HTR-8/SVneo (cell line): ENCODE data around the gene TMEM219.
"Not testable (repeated sequence)": the region's sequence is repeated elsewhere in the genome, so short reads cannot be mapped to it uniquely, and the experiment has no call there.

Experiments
- DNase-seq: peaks from one replicate; pipeline ENCODE4 v3.0.0; 2011; ENCODE audit warnings: low spot score, mixed read lengths; ENCODE audit not compliant: insufficient read length
- FAIRE-seq: peaks from 2 replicates; lab custom pipeline; 2011; peaks lifted over from hg19 to GRCh38; lab: Jason Lieb, UNC

Gene TMEM219, protein sequence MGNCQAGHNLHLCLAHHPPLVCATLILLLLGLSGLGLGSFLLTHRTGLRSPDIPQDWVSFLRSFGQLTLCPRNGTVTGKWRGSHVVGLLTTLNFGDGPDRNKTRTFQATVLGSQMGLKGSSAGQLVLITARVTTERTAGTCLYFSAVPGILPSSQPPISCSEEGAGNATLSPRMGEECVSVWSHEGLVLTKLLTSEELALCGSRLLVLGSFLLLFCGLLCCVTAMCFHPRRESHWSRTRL

DNA sequence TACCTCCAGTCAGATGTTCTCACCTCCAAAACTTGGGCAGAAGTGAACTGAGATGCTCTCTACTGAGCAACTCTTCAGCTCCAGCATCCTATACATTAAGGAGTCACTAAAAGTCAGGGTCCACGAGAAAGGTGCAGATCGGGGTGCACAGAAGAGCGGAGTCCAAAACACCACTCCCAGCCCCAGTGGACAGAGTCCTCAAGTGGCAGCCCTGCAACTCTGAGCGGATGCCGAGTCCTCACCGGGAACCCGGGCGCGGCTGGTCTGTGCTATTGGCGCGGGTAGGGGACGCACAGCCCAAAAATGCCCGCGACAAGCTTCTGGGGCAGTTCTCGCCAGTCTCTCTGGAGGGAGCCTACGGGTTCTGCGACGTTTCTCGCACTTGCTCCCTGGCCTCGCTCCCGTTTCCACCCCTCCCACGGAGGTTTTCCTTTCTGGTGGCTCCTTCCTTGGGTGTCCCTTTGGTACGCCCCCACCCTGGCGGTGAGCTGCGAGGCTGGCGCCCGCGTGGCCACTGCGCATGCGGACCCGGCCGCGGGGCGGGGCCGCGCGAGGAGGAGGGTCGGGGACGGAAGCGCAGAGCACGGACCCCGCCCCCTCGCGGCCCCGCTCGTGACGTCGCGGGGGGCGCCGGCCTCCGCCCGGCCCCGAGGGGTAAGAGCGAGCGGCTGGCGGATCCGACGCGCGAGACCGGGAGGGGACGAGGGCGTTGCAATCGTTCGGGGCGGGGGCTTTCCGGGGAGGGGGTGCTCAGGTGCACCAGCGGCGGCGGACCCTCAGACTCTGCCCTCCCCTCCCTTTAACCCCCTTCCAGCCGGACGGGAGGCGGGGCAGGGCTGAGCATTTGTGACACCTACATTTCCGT is at the start of gene TMEM219:
TMEM219 (plus strand) TSS at position 601 of the 865 bp plus-strand sequence. CDS start 1,065 bp downstream, outside the sequence.
- FAIRE-seq (peak; percentile 44), DNase-seq (peak; percentile 96)

DNA sequence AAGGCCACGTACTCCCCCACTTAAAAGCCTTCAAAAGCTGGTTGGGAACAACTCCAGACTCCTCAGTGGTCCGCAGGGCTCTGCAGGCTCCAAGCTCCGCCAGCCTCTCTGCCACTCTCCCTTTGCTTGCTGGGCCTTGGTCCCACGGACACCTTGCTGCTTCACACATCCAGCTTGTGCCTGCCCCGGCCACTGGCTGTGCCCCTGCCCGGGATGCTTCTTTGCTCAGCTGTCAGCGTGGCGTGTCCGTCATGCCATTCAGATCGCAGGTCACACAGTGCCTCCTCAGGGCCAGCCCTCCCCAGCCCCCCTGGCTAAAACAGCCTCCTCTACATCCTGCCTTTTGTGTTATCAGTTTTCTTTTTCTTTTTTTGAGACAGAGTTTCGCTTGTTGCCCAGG is 49.8 kb upstream of the TMEM219 start:
- FAIRE-seq (no peak), DNase-seq (no peak)

DNA sequence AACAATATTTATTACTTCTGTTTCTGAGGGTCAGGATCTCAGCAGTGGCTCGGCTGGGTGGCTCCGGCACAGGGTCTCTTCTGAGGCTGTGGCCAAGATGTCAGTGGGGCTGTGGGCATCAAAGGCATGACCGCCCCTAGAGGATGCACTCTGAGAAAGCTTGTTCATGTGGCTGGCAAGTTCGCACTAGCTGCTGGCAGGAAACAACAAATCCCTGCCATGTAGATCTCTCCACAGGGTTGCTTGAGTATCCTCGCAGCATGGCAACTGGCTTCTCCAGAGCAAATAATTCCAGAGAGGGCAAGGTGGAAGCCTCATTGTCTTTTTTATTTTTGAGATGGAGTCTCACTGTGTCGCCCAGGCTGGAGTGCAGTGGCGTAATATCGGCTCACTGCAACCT is 48.4 kb upstream of the TMEM219 start:
- DNase-seq (no peak), FAIRE-seq (no peak)

DNA sequence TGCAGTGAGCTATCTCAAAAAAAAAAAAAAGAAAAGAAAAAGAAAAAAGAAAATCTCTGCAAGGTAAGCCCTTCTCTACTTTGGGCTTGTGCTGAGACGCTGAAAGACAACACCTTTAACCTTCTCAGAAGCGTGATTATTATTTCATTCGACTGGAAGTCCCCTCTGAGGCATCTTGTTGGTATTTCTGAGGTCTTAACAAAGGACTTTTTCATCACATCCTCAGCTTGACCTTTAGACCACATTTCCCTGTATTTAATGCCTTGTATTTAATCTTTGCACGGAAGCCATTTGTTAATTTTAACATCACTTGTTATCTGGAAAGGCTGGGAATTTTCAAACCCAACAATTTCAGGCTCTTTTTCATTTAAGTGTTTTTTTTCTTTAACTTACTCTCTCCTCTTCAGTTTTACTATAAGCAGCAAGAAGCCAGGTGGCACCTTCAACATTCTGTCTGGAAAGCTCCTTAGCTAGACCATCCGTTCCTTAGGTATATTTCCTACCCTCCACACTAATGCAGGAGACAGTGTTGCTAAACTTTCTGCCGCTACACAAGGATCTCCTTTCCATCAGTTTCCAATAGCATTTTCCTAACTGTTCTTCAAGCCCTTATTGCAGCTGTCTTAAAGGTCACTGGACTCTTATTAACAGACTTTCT is 46.2 kb upstream of the TMEM219 start:
- DNase-seq, result no peak
- no peak for FAIRE-seq

DNA sequence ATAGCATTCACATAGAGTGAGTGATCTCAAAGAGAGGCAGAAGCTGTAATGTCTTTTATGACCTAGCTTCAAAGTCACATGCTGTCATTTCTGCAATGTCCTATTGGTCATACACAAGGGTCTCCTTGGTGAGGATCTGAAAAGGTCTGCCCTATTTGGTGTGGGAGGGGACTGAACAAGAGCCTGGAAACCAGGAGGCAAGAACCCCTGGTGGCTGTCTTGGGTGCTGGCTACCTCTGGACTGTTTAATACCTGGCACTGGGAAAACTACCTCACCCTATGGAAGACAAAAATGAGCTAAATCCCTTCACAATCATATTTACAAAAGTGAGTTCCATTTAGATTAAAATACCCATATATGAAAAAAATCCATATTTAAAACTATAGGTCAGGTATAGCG is 44.9 kb upstream of the TMEM219 start:
- no peak for DNase-seq
- FAIRE-seq, result no peak

DNA sequence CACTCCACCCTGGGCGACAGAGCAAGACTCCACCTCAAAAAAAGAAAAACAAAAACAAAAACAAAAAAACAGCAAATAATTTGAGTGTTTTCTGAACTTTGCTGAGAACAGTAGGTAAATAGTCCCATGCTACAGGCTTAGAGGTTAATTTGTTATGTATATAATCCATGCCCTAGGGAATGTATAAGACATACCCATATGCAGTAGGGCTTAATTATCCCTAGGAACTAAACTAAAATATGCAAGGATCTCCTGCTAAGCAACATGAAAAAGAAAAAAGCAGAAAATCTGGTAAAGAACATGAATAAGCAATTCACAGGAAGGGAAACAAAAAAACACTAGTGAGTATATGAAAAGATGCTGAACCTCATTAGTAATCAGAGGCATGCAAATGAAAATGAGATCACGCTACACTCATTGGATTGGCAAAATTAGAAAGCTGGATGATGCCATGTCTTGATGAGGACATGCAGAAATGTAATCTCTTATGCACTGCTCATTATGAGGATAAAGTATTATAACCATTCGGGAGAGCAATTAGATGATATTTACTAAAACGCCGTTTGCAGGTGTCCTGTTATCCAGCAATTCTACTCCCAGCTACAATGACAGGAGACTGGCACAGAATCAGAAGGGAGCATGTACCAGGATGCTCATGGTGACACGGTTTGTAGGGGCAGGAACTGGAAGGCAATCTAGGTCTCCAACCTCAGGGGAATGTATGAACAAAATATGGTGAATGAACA is 41.4 kb upstream of the TMEM219 start:
- DNase-seq (no peak), FAIRE-seq (no peak)

DNA sequence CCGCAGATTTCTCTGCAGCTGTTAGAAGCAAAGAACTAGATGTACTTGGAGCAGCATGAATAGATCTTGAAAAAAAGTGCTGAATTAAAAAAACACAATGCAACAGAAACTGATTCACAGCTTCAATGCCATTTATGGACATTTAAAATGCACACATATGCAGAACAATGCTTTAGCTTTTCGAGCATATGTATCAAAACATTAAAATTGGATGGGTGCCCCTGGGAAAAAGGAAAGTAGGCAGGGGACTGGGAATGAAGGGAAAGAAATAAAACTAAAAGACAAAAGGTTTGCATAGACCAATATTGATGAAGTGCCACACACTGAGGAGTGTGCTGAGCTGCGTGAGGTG is 40.9 kb upstream of the TMEM219 start:
- DNase-seq (no peak), FAIRE-seq (no peak)

DNA sequence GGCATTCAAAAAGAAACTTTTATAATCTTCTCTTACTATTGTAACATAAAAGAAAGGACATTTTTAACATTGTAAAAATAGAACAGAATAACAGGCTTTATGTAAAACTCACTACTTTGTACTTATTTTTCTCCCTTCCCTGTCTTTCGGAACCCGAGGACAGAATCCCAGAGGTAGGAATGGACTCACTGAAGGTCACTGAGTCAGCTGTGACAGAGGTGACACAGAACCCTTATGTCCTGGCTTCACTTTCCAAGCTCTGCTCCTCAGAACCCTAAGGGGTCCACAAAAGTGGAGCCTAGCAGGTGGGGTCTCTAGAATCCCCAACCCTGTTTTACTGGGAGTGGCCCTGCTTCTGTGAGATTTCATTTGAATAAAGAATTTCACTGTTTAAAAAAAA is 39.6 kb upstream of the TMEM219 start:
- DNase-seq (no peak), FAIRE-seq (no peak)

DNA sequence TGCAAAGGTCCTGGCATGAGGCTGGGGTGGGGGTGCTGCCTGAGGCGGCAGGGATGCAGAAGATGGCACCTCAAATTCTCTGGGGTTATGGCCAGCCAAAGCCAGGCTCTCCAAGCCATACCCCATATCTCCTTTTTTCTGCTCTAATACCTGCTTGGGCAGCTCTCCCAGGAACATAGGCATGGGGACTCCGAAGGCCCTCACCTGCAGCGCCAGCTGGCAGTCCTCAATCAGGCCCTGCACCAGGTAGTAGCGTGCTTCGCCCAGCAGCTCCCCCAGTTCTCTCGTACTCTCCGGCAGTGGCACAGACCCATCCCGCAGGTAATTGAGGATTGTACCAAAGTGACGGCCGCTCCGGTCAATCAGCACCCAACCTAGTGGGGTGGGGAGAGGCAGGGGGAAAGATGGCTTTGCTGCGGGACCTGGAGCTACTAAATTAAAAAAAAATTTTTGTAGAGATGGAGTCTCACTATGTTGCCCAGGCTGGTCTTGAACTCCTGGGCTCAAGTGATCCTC is 38.8 kb upstream of the TMEM219 start:
- DNase-seq (no peak), FAIRE-seq (no peak)

DNA sequence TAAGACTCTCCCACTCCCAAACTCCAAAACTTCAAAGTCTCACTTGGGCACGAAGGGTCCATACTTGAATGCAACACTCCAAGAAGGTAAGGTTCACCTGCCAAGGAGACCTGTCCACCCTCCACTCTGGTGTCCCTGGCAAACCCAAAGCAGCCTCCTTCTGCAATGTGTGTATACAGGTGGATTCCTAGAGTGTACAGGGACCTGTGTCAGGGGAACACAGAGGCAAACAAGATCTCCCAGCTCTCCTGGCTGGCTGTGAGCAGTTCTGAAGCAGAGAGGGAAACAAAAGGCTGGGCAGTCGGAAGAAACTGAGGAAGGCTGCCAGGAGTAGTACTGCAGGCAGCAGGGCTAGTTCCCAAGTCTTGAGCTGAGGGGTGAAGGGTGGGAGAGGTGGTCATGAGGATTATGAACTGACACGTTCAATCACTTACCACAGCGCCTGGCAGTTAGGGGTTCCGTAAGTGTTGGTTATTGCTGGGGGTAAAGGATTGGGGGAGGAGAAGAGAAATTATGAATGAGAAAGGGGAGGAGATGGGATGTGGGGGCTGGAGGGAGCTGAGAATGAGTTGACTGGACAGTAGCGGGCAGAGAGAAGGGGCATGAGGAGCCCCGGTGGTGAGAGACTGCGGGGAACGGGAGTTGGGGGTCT is 36.6 kb upstream of the TMEM219 start:
- FAIRE-seq (no peak), DNase-seq (no peak)

DNA sequence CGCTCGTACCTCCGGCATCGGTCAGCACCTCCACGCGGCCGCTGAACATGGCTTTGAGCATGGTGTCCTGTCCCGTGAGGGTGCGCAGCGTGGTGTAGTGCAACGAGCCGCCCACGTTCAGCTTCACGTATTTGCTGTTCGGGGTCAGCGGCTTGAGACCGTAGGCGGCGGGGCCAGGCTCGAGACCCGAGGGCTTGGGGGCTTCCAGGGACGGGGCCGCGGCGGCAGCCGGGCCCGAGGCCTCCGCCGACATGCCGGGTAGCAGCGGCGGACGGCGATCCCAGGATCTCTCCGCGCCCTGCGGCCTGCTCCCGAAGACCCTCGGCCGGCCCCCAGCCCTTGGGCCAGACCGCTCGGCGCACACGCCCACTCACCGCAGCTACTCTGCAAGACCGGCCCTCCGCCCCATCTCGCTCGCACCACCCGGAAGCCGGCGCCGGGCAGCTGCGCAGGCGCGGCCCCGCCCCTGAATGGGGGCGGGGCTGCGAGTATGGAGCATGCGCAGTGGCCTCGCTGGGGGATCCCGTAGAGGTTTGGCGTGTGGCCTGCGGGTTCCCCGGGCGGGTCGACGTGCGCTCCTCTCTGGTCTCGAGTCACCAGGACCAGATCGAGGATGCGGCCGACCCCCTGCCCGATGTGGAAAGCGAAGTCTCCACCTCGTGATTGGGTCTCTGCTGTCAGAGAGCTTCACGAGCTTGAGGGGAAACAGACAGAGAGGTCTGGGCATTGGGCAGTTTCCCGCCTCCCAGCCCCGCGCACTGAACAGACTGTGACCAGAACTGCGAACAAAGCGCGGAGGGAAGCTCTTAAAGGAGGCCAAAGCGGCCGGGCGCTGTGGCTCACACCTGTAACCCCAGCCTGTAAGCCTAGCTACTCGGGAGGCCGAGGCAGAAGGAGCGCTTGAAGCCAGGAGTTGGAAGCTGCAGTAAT is 35.8 kb upstream of the TMEM219 start, which contains the start of gene KCTD13:
KCTD13 (minus strand) TSS at position 446 of the 930 bp plus-strand sequence; CDS start at position 253, 193 bp downstream.
- DNase-seq (peak; percentile 96), FAIRE-seq (peak; percentile 70)

DNA sequence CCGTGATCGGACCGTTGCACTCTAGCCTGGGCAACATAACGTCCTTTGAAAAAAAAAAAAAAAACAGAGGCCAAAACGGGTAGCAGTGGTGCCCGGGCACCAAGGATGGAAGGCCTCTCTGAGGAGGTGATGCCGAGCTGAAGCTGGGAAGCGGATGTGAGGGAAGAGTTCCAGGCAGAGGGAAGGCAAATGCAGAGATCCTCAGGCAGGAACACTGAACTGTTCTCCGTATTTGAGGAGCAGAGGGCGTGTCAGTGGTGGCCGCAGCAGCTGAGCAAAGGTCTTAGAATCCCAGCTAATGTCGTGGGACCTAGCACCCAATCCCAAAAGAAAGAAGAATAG is 35.2 kb upstream of the TMEM219 start:
- FAIRE-seq, result no peak
- no peak for DNase-seq

DNA sequence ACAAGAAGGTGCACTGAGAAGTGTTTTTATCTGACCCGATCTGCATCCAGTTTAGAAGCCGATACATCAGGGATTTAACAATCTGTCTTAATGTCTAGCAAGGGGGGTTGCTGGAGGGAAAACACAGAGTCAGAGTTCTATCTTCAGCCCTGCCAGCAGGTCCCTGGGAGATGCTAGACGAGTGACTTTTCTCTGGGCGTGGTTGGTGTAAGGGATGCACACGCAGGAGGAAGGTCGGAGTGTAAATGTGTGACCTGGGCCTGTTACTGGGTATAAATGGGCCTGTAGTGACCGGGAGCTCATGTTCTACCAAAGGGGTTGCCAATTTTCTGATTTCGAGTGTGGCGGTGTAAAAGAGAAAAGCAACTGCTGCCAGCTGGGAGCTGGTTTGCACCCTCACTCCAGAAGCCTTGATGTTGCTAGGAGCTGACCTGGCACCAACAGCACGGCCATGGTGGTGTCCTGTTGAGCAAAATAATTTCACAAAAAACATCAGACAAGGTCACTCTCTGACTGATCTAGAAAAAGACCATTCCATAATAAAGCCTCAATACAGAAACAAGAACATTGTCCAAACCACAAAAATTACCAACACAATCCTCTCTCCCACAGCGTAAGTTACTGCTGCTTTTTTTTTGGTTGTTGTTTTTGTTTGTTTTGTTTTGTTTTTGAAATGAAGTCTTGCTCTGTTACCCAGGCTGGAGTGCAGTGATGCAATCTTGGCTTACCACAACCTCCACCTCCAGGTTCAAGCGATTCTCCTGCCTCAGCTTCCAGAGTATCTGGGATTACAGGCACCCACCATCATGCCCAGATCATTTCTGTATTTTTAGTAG is 34.6 kb upstream of the TMEM219 start:
- FAIRE-seq, result no peak
- DNase-seq, result no peak

DNA sequence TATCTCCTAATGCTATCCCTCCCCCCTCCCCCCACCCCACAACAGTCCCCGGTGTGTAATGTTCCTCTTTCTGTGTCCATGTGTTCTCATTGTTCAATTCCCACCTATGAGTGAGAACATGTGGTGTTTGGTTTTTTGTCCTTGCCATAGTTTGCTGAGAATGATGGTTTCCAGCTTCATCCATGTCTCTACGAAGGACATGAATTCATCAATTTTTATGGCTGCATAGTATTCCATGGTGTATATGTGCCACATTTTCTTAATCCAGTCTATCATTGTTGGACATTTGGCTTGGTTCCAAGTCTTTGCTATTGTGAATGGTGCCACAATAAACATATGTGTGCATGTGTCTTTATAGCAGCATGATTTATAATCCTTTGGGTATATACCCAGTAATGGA is 30.1 kb upstream of the TMEM219 start:
- DNase-seq, FAIRE-seq: not testable (repeated sequence)

DNA sequence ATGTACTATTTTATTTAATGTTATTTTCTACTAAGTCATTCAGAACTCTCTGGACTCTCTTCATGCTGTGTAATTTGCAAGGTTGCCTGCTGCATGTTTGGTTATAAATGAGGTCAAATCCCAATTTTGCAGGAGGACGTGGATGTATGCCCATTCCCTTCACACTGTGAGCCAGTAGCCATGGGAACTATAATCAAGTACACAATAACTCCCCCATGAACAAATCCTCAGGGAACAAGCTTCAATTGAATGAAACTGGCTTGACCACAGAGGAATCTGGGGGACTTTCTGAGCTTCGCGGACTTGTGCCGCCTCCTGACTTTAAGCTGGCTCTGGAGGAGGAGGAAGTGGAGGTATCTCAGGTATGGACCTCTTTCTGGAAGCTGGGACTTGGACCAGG is 21.2 kb upstream of the TMEM219 start:
- no peak for DNase-seq
- FAIRE-seq, result no peak

DNA sequence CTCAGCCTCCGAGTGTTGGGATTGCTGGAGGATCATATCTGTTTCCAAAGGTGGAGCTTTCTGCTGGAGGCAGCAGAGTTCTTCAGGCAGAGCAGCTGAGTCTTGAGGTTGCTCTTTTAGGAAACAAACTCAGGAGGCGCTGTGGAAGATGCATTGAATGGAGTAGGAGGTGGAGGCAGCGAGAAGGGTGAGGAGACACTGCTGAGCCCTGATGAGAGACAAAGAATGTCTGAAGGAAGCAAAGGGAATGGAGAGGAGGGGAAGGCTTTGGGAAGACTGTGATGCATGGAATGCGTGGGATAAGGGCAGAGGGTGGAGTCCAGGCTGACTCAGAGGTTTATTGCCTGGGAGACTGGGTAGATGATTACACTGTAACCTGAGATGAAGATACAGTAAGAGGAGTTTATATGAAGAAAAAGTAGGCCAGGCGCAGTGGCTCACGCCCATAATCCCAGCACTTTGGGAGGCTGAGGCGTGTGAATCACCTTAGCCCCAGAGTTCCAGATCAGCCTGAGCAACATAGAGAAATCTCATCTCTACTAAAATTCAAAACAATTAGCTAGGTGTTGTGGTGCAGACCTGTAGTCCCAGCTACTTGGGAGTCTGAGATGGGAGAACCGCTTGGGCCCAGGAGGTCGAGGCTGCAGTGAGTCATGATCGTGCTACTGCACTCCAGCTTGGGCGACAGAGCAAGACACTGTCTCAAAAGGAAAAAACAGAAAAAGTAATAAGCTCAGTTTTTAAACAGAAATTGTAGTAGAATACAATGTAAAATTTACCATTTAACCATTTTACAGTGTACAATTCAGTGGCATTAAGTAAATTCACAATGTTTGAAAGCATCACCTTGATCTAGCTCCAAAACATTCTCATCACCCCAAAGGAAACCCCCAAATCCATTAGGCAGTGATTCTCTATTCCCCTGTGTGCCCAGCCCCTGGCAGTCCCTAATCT is 17.8 kb upstream of the TMEM219 start:
- FAIRE-seq (peak; percentile 16), DNase-seq (peak; percentile 94)

DNA sequence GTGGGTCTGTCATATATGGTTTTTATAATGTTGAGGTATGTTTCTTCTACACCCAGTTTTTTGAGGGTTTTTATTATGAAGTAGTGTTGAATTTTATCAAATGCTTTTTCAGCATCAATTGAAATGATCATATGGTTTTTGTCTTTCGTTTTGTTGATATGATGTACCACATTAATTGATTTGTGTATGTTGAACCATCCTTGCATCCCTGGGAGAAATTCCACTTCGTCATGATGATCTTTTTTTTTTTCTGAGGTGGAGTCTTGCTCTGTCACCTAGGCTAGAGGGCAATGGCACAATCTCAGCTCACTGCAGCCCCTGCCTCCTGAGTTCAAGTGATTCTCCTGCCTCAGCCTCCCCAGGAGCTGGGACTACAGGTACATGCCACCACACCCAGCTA is 14.0 kb upstream of the TMEM219 start:
- no peak for DNase-seq

More for the DNA sequence above, 14.0 kb upstream of the TMEM219 start:
- no peak for FAIRE-seq
